Thymus (tissue), 11 donors: ENCODE measurements around the gene BPIFA2. TPM values are rescaled to one million over a fixed set of nuclear protein-coding genes. Genes with fewer than 3 reads are reported as not detected.

Experiments
- DNase-seq, 9 donors: peaks; one replicate each; pipeline ENCODE4 v3.0.0-alpha.2; 2013; ENCODE audit warnings: low spot score in 9 of 9, low read depth in 6 of 9, missing footprints in 1 of 9
- H3K27ac ChIP-seq, 2 donors: one replicate each; pipeline ENCODE4 v1.5.1; 2013; ENCODE audit warnings: control low read depth in 1 of 2, low read depth in 1 of 2, low read length in 1 of 2, mild to moderate bottlenecking in 1 of 2, moderate library complexity in 1 of 2
- H3K27me3 ChIP-seq, 2 donors: one replicate each; pipeline ENCODE4 v1.5.1; 2013; ENCODE audit warnings: low read length in 1 of 2; ENCODE audit not compliant: control insufficient read depth in 2 of 2, insufficient read depth in 1 of 2
- H3K36me3 ChIP-seq, 2 donors: one replicate each; pipeline ENCODE4 v1.5.1; 2013; ENCODE audit warnings: low read length in 1 of 2, mild to moderate bottlenecking in 1 of 2, moderate library complexity in 1 of 2; ENCODE audit not compliant: control insufficient read depth in 2 of 2, insufficient read depth in 2 of 2
- H3K4me1 ChIP-seq, 2 donors: one replicate each; pipeline ENCODE4 v1.5.1; 2013; ENCODE audit warnings: low read length in 2 of 2; ENCODE audit not compliant: control insufficient read depth in 2 of 2, insufficient read depth in 2 of 2
- H3K4me3 ChIP-seq, 2 donors: one replicate each; pipeline ENCODE4 v1.5.1; 2013; ENCODE audit warnings: low read length in 2 of 2, control low read depth in 1 of 2, mild to moderate bottlenecking in 1 of 2
- H3K9me3 ChIP-seq, 2 donors: one replicate each; pipeline ENCODE4 v1.5.1; 2013; ENCODE audit warnings: low read length in 1 of 2, mild to moderate bottlenecking in 1 of 2; ENCODE audit not compliant: control insufficient read depth in 2 of 2, insufficient read depth in 1 of 2
- WGBS: extraction: QIAGEN DNeasy Blood & Tissue Kit; methylation state at CpG from one replicate; pipeline ENCODE4 v1.1.7; 2013; 5-methylcytosine and 5-hydroxymethylcytosine counted together
- polyA plus RNA-seq: library from polyadenylated mRNA; stranded (reverse); fragments of 200-250 nt; gene quantifications from one replicate; pipeline ENCODE4 v1.2.3, GENCODE V29; 2013
- total RNA-seq: library from RNA; stranded (reverse); fragments of 120-200 nt; gene quantifications from one replicate; pipeline ENCODE4 v1.2.4, GENCODE V29; 2013
- donor health status: healthy.

The BPIFA2 gene
- total and polyA plus RNA-seq, 2 donors, result 0.07 TPM; not detected in 1

DNA sequence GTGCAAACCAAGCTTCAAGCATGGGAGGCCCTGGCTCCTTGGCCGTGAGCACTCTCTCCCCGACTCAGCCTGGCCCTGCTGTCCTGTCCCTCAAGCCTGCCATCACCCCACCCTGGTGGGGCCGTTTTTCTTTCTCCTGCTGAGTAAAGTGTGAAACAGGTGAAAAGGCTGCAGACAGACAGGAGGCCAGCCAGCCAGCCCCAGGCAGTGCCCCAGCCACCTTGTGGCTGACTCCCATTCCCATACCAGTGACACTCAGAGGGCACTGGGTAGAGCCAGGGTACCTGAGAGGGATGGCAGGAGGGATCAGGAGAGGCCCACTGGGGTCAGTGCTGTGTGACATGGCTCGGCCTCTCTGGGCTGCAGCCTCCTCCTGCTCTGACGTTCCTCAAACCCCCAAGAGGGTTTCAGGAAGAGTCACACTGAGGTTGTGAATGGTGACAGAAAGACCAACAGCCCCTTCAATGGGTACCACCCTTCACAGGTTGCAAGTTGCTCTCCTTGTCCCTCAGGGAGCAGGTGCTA lies 35.9 kb upstream of the BPIFA2 start:
- WGBS, result 74% methylated on average over 5 of the region's 5 CpGs
- no peak for DNase-seq

DNA sequence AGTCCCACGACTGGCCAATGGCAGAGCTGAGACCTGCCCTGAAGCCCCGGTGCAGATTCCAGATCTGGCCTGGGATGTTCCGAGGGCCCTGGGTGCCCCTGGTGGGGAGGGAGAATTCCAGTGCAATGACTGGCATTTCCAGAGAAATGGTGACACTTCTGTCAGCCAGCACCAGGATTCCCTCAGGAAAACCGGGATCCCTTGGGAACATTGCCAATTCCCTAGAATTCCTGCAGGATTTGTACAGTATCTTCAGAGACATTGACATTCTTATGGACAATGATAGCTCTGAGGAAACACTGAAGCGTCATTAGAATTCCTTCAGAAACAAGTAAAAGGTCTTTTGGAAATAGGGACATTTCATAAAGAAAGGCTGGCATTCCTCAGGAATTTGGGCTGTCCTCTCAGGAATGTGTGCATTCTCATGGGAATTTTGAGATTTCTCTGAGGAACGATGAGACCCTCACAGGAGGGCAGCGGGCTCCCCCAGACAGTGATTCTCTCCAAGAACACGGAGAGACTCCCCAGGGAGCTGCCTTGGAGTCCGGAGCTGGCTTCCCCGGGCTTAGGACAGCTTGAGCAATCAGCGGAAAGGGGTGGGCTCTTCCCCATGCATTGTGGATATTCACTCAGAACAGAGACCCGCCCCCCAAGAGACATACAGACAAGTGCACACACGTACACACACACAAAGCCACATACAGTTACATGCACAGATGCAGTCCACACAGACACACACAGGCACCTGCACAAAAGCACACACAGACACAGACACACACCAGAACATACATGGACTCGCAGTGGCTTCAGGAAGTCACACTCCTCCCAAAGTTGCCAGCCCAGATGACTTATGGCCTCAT lies 35.2 kb upstream of the BPIFA2 start:
- WGBS, result 58% methylated on average over 14 of the region's 14 CpGs
- H3K4me1 ChIP-seq, result no peaks in the 10 kb centered on the region
- no peaks in the 10 kb centered on the region for H3K36me3 ChIP-seq
- peaks cover 0 to 8% of the 10 kb centered on the region in 2 donors for H3K27me3 ChIP-seq
- no peak overlapping the region for H3K27ac ChIP-seq
- no peaks in the 10 kb centered on the region for H3K9me3 ChIP-seq
- H3K4me3 ChIP-seq, result no peak overlapping the region
- no peak for DNase-seq

More for the DNA sequence above, 35.9 kb upstream of the BPIFA2 start:
- no peaks in the 10 kb centered on the region for H3K36me3 ChIP-seq
- no peak overlapping the region for H3K4me3 ChIP-seq
- no peak overlapping the region for H3K27ac ChIP-seq
- no peaks in the 10 kb centered on the region for H3K4me1 ChIP-seq
- H3K9me3 ChIP-seq, result no peaks in the 10 kb centered on the region
- peaks cover 0 to 8% of the 10 kb centered on the region in 2 donors for H3K27me3 ChIP-seq

DNA sequence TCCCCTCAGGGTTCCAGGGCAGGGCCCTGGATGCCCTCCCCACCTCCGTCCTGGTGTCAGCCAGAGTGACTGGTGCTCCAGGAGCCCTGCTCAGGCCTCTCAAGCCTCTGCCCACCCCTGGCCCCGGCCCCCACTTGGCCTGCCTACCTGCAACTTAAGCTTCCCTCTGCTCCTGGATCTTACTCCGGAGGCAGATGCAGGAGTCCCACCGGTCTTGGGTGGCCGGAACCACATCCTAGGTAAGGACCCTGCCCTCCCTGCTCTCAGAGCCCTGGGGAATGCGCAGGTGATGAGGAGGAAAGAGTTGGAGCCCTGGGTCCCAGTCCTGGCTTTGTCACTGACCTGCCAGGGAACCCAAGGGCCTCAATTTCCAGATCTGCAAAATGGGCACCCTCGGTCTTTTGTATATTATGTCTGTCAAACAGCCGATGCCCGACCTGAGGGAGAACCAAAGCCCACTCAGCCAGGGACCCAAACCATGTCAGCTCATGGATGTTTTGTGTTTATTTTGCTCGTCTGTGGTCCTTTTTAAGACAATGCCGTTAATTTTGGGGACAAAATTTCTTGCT lies 34.5 kb upstream of the BPIFA2 start:
- H3K36me3 ChIP-seq, result no peaks in the 10 kb centered on the region
- DNase-seq, result no peak
- no peak overlapping the region for H3K4me3 ChIP-seq
- no peaks in the 10 kb centered on the region for H3K9me3 ChIP-seq
- H3K27me3 ChIP-seq, result peaks cover 0 to 8% of the 10 kb centered on the region in 2 donors
- no peaks in the 10 kb centered on the region for H3K4me1 ChIP-seq
- WGBS, result 86% methylated on average over 11 of the region's 11 CpGs
- no peak overlapping the region for H3K27ac ChIP-seq

DNA sequence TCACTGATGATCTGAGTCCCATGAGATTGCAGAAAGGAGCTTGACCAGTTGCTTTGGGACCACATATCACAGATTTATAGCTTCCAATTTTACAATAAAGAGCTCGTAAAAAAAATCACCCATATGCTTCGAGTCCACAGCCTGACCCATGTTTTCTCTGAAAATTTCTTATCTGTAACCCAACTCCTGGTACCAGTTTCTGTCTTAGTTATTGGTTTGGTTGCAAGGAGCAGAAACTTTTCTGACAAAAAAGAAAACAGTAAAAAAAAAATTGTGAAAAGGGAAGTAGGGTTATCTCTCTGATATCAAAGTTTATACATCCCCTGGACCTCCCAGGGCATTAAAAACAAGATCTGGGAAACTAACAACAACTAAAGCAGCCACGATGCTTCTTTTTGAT lies 30.8 kb upstream of the BPIFA2 start:
- Histone ChIP-seq H3K36me3 (no peaks in the 10 kb centered on the region), H3K9me3 (peaks cover 0 to 3% of the 10 kb centered on the region in 2 donors), H3K27ac (no peak overlapping the region), H3K4me1 (no peaks in the 10 kb centered on the region), H3K27me3 (peaks cover 0 to 2% of the 10 kb centered on the region in 2 donors), H3K4me3 (no peak overlapping the region)
- no peak for DNase-seq
- 92% methylated on average over 3 of the region's 3 CpGs for WGBS

DNA sequence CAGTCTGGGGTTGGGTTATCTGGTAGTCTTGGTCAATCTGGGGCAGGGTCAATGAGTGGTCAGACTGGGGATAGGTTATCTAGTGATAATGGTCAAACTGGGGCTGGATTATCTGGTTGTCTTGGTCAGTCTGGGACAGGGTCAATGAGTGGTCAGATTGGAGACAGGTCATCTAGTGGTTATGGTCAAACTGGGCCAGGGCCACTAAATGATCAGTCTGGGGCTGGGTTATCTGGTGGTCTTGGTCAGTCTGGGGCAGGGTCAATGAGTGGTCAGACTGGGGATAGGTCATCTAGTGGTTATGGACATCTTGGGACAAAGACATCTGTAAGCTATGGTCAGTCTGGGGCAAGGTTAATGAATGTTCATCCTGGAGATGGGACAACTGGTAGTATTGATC lies 28.5 kb upstream of the BPIFA2 start:
- H3K4me3 ChIP-seq, result no peak overlapping the region
- peaks cover 0 to 3% of the 10 kb centered on the region in 2 donors for H3K9me3 ChIP-seq
- H3K27me3 ChIP-seq, result no peaks in the 10 kb centered on the region
- no peaks in the 10 kb centered on the region for H3K4me1 ChIP-seq
- no peaks in the 10 kb centered on the region for H3K36me3 ChIP-seq
- H3K27ac ChIP-seq, result no peak overlapping the region
- no peak for DNase-seq

DNA sequence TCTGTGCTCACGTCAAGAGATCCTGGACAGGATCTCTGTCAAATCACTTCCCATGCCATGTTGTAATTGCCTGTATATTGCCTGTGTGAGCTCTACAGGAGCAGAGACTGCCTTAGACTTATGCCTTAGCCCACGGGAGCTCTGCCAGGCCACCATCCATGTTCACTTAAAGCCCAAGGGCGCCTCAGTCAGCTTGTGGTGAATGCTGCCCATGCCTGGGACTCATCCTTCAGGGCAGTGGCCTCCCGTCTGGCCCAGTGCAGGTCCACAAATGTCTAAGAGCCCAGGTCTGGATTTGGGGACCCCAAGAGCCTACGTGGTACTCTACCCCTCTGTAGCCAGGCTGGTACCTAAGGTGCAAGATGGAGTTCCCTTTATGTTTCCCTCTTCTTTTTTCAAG lies 22.4 kb upstream of the BPIFA2 start:
- H3K36me3 ChIP-seq, result no peaks in the 10 kb centered on the region
- no peak for DNase-seq
- H3K27ac ChIP-seq, result no peak overlapping the region
- 88% methylated on average over 5 of the region's 5 CpGs for WGBS
- no peak overlapping the region for H3K4me3 ChIP-seq
- H3K27me3 ChIP-seq, result peaks cover 0 to 4% of the 10 kb centered on the region in 2 donors
- H3K9me3 ChIP-seq, result no peaks in the 10 kb centered on the region
- H3K4me1 ChIP-seq, result no peaks in the 10 kb centered on the region

DNA sequence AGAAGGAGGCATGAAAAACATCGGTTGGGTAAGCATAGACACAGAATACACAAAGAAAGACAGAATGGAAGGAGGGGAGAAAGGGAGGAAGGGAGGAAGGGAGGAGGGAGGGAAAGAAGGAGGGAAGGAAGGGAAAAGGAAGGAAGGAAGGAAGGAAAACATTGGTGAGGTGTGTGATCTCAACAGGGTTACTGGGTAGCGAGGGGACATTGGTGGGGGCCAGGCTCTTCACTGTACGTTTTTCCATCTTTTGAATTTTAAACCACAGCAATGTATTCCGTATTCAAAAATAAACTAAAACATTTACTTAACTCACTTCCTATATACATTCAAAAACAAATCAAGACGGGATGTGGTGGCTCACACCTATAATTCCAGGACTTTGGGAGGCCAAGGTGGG lies 20.7 kb upstream of the BPIFA2 start:
- H3K4me1 ChIP-seq, result no peaks in the 10 kb centered on the region
- WGBS, result 93% methylated on average over 5 of the region's 5 CpGs
- H3K4me3 ChIP-seq, result no peak overlapping the region
- peaks cover 2 to 4% of the 10 kb centered on the region in 2 donors for H3K27me3 ChIP-seq
- H3K9me3 ChIP-seq, result no peaks in the 10 kb centered on the region
- H3K36me3 ChIP-seq, result no peaks in the 10 kb centered on the region
- no peak overlapping the region for H3K27ac ChIP-seq
- no peak for DNase-seq

DNA sequence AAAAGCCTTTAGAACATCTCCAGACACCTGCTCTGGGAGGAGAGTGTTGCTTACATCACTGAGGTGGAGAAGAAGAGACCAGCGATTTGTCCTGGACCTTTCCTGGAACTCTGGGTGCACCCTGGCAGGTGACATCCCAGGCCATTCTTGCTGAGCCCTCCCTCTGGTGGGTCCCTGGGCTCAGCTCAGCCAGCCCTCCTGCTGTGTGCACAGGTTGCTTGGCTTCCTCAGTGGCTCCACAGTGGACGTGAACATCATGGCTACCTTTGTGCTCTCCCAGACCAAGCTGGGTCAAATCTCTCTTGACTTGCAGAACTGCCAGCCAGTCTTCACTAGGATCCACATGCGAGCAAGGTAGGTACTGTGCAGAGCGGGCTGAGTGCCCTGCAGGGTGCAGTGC lies 19.9 kb upstream of the BPIFA2 start:
- no peak overlapping the region for H3K4me3 ChIP-seq
- DNase-seq, result no peak
- 95% methylated on average over 4 of the region's 4 CpGs for WGBS
- peaks cover 2 to 4% of the 10 kb centered on the region in 2 donors for H3K27me3 ChIP-seq
- no peaks in the 10 kb centered on the region for H3K9me3 ChIP-seq
- no peaks in the 10 kb centered on the region for H3K36me3 ChIP-seq
- no peaks in the 10 kb centered on the region for H3K4me1 ChIP-seq
- no peak overlapping the region for H3K27ac ChIP-seq

DNA sequence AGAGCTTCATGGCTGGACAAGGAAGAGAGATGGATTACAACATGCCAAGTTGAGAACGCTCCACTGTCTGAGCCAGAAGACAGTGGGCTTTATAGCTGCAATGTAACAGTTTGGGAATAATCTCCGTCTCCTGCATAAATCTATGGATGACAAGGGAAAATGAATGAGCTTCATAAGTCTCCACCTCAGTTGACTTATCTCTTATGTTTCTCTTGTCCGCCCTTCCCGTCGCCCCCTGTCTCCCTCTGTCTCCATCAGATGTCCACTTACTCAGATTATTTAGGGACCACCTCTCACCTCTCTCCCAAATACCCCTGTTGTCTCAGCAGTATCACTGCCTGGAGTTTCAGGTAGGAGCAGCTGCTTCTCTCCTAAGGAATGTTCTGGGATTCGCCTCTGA lies 13.7 kb upstream of the BPIFA2 start:
- Histone ChIP-seq H3K4me3 (no peak overlapping the region), H3K4me1 (no peaks in the 10 kb centered on the region), H3K9me3 (no peaks in the 10 kb centered on the region), H3K27me3 (peaks cover 0 to 2% of the 10 kb centered on the region in 2 donors), H3K36me3 (no peaks in the 10 kb centered on the region), H3K27ac (no peak overlapping the region)
- DNase-seq, result no peak
- WGBS, result 95% methylated on average over 6 of the region's 6 CpGs
